ENCODE data around the gene CALHM5.
A peak's percentile ranks its signal among the peaks of the same experiment; 100 is the strongest.

The CALHM5 gene

GRCh38 chr6:116508527-116508926 lies 2.9 kb upstream of the CALHM5 start:
- no peak for DNase-seq (ENCODE audit: low read depth, low spot score)

- DNase-seq (ENCODE audit: low read depth, low spot score), result no peak
These were observed 696 bp downstream of the CALHM5 start for GRCh38 chr6:116512111-116512559.

GRCh38 chr6:116512734-116513133 lies 1.3 kb downstream of the CALHM5 start:
- DNase-seq (ENCODE audit: low read depth, low spot score), result no peak

GRCh38 chr6:116513224-116513875 lies 1.9 kb downstream of the CALHM5 start:
- DNase-seq (ENCODE audit: low read depth, low spot score), result no peak

- DNase-seq (ENCODE audit: low read depth, low spot score), result no peak
These were observed 2.7 kb downstream of the CALHM5 start for GRCh38 chr6:116514111-116514510.

- DNase-seq (ENCODE audit: low read depth, low spot score), result no peak
These were observed 3.7 kb downstream of the CALHM5 start for GRCh38 chr6:116515141-116515540.

- no peak for DNase-seq (ENCODE audit: low read depth, low spot score)
These were observed 7.4 kb downstream of the CALHM5 start for GRCh38 chr6:116518621-116519368.

GRCh38 chr6:116522896-116523295 lies 11.5 kb downstream of the CALHM5 start:
- DNase-seq (ENCODE audit: low read depth, low spot score), result no peak

- no peak for DNase-seq (ENCODE audit: low read depth, low spot score)
These were observed 12.8 kb downstream of the CALHM5 start for GRCh38 chr6:116524236-116524635.

- no peak for DNase-seq (ENCODE audit: low read depth, low spot score)
These were observed 16.7 kb downstream of the CALHM5 start for GRCh38 chr6:116528133-116528532.

- DNase-seq (ENCODE audit: low read depth, low spot score), result no peak
These were observed 17.3 kb downstream of the CALHM5 start for GRCh38 chr6:116528780-116529179.

- DNase-seq (ENCODE audit: low read depth, low spot score), result no peak
These were observed 18.2 kb downstream of the CALHM5 start for GRCh38 chr6:116529466-116530290.

GRCh38 chr6:116530436-116530835 lies 19.0 kb downstream of the CALHM5 start:
- no peak for DNase-seq (ENCODE audit: low read depth, low spot score)

GRCh38 chr6:116531675-116532570 lies 20.5 kb downstream of the CALHM5 start:
- peak; percentile 59 for DNase-seq (ENCODE audit: low read depth, low spot score)

- DNase-seq (ENCODE audit: low read depth, low spot score), result no peak
These were observed 22.0 kb downstream of the CALHM5 start for GRCh38 chr6:116533233-116533957.

- no peak for DNase-seq (ENCODE audit: low read depth, low spot score)
These were observed 23.7 kb downstream of the CALHM5 start for GRCh38 chr6:116535109-116535508.

- DNase-seq (ENCODE audit: low read depth, low spot score), result no peak
These were observed 24.8 kb downstream of the CALHM5 start for GRCh38 chr6:116536216-116536621.

GRCh38 chr6:116542426-116542825 lies 31.0 kb downstream of the CALHM5 start:
- no peak for DNase-seq (ENCODE audit: low read depth, low spot score)

GRCh38 chr6:116543149-116543548 lies 31.7 kb downstream of the CALHM5 start:
- DNase-seq (ENCODE audit: low read depth, low spot score), result no peak

GRCh38 chr6:116545651-116546050 lies 34.2 kb downstream of the CALHM5 start, which contains the start of gene TRAPPC3L:
Gene TRAPPC3L (minus strand): TSS chr6:116545684. CDS start chr6:116545514, 170 bp downstream.
- DNase-seq (ENCODE audit: low read depth, low spot score), result no peak
